Esophagus (tissue), 2 donors: ENCODE results near the gene SLC37A2. TPM values are rescaled to one million over a fixed set of nuclear protein-coding genes. Genes with fewer than 3 reads are reported as not detected.

Source experiments
- H3K27ac ChIP-seq, 2 donors: one replicate each; pipeline ENCODE4 v1.5.1; 2013; ENCODE audit warnings: low read depth in 2 of 2, mild to moderate bottlenecking in 2 of 2, inconsistent platforms in 1 of 2, low read length in 1 of 2, moderate library complexity in 1 of 2
- H3K27me3 ChIP-seq, 2 donors: one replicate each; pipeline ENCODE4 v1.6.1; 2013; ENCODE audit warnings: low read length in 2 of 2, control low read depth in 1 of 2, mild to moderate bottlenecking in 1 of 2; ENCODE audit not compliant: insufficient read depth in 2 of 2, control insufficient read depth in 1 of 2
- H3K36me3 ChIP-seq, 2 donors: one replicate each; pipeline ENCODE4 v1.6.1; 2013; ENCODE audit warnings: low read length in 1 of 2; ENCODE audit not compliant: control insufficient read depth in 2 of 2, insufficient read depth in 2 of 2
- H3K4me1 ChIP-seq, 2 donors: one replicate each; pipeline ENCODE4 v1.6.1; 2013; ENCODE audit warnings: low read length in 1 of 2; ENCODE audit not compliant: control insufficient read depth in 2 of 2, insufficient read depth in 2 of 2
- H3K4me3 ChIP-seq, 2 donors: one replicate each; pipeline ENCODE4 v1.5.1; 2013; ENCODE audit warnings: low read length in 2 of 2, mild to moderate bottlenecking in 2 of 2, low read depth in 1 of 2, moderate library complexity in 1 of 2
- H3K9me3 ChIP-seq, 2 donors: one replicate each; pipeline ENCODE4 v1.6.1; 2013; ENCODE audit warnings: mild to moderate bottlenecking in 2 of 2, low read depth in 1 of 2, low read length in 1 of 2, moderate library complexity in 1 of 2; ENCODE audit not compliant: control insufficient read depth in 2 of 2, insufficient read depth in 1 of 2
- WGBS, 2 donors: extraction: QIAGEN DNeasy Blood & Tissue Kit; methylation state at CpG; one replicate each; pipeline ENCODE4 v1.1.7; 2013; 5-methylcytosine and 5-hydroxymethylcytosine counted together
- polyA plus RNA-seq, 2 donors: library from polyadenylated mRNA; stranded (reverse); fragments of 200-250 nt; gene quantifications; one replicate each; pipeline ENCODE4 v1.2.3, GENCODE V29; 2013
- donor health status: healthy with polysubstance abuse.
- donor health status: Bipolar disorder and iron deficiency.

SLC37A2 gene
- polyA plus RNA-seq, 2 donors: 21.7 to 27.0 TPM

DNA sequence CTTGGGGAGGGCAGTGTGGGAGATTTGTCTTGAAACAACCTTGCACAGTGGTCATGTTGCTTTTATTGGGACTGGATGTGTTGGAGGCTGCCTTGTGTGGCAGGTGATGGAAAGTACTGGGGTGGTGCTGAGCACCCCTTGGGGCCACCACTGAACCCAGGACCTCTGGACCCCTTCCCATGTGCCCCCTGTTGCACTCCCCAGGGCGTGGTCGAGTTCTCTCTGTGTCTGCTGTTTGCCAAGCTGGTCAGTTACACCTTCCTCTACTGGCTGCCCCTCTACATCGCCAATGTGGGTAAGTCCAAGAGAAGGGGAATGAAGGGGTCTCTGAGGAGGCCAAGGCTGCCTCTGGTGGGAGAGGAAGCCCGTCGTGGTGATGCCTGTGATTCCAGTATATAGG lies 18.9 kb downstream of the SLC37A2 start:
- H3K27me3 ChIP-seq: no peaks in the 10 kb centered on the region
- peaks cover 3 to 17% of the 10 kb centered on the region in 2 donors for H3K4me1 ChIP-seq
- H3K4me3 ChIP-seq: no peak overlapping the region
- H3K27ac ChIP-seq: no peak overlapping the region
- no peaks in the 10 kb centered on the region for H3K9me3 ChIP-seq
- peaks cover 0 to 11% of the 10 kb centered on the region in 2 donors for H3K36me3 ChIP-seq
- WGBS, 2 donors: 79 to 87% methylated on average over 5 of the region's 5 CpGs

DNA sequence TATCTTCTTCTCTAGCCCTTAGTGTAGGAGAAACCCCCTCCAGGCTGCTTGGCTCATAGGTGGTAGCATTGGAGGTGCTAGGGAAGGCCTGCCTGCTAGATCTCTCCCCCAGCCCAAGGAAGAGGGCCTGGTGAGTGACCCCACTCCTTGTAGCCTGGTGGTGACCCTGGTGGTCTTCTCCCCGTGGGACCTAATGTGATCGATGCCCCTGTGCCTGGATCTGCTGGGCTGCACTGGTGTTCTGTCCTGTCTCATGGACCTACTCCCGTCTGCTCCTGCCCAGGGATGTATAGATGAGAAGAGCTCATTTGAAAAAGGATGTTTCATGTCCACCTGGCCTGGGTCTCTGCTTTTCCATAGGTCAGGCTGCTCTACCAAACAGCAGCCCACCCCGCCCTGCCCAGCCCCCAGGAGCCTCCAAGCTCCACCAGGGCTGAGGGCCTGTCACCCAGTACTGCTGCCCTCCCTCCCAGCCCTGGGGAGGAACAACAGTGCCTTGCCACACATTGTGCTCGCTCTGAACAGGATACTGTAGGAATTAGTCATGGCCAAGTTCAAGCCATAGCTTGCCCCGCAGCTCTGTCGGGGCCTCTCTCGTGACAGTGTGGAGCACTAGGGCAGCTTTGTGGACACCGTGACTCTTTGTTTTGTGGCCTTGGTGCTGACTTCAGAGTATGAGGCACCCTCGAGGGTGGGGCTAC lies 19.7 kb downstream of the SLC37A2 start:
- Histone ChIP-seq H3K36me3 (peaks cover 0 to 12% of the 10 kb centered on the region in 2 donors), H3K9me3 (no peaks in the 10 kb centered on the region), H3K27ac (peak overlapping the region; percentile 86 to 89), H3K27me3 (no peaks in the 10 kb centered on the region), H3K4me3 (peak overlapping the region in 1 of 2 donors; percentile 14), H3K4me1 (peaks cover 3 to 17% of the 10 kb centered on the region in 2 donors)
- WGBS, 2 donors: 49 to 56% methylated on average over 10 of the region's 10 CpGs

DNA sequence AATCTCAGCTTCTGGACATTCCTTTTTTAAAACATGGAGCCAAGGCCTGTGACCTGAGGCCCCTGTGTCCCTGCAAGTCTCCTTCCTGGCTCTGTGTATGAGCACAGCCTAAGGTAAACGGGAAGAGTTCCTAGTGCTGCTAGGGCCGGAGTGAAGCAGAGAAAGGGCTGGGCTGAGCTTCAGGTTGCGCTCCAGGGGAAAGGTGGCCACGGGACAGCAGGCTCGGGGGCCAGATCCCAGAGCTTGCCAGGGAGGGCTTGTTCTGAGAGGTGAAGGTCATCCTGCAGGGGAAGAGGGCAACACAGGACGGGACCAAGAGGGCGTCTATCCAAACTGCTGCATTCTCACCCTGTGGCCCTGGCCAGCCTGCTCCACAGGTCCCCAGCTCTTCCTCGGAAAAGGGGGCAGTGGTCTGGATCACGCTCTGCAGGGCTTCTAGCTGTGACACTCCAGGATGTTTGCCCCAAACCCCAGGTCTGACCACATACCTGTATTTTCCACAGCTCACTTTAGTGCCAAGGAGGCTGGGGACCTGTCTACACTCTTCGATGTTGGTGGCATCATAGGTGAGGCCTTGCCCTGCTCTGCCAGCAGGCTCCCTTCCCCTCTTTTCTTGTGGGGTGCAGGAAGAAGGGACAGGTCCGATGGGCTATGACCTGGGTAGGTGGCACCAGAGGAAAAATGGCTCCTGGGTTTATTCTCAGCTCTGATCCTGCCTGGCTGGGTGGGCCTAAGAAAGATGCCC lies 20.4 kb downstream of the SLC37A2 start:
- peaks cover 0 to 12% of the 10 kb centered on the region in 2 donors for H3K36me3 ChIP-seq
- H3K27me3 ChIP-seq: no peaks in the 10 kb centered on the region
- H3K4me1 ChIP-seq: peaks cover 3 to 18% of the 10 kb centered on the region in 2 donors
- H3K27ac ChIP-seq: peak overlapping the region; percentile 86 to 89
- peak overlapping the region in 1 of 2 donors; percentile 14 for H3K4me3 ChIP-seq
- H3K9me3 ChIP-seq: no peaks in the 10 kb centered on the region
- WGBS, 2 donors: 60 to 69% methylated on average over 11 of the region's 11 CpGs

DNA sequence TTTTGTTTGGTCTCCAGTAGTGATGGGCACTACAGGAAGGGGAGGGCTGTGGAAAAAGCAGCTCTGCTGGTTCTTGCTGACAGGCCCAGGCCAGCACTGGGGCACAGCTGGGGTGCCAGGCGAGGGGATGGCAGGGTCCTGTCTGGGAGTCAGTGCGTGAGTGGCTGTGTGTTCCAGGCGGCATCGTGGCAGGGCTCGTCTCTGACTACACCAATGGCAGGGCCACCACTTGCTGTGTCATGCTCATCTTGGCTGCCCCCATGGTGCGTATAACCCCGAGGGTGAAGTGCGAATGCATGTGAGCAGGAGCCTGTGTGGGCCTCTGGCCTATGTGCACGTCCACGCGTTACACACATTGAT lies 20.9 kb downstream of the SLC37A2 start:
- Histone ChIP-seq H3K27ac (no peak overlapping the region), H3K9me3 (no peaks in the 10 kb centered on the region)
- WGBS, 2 donors: 86 to 90% methylated on average over 11 of the region's 11 CpGs

DNA sequence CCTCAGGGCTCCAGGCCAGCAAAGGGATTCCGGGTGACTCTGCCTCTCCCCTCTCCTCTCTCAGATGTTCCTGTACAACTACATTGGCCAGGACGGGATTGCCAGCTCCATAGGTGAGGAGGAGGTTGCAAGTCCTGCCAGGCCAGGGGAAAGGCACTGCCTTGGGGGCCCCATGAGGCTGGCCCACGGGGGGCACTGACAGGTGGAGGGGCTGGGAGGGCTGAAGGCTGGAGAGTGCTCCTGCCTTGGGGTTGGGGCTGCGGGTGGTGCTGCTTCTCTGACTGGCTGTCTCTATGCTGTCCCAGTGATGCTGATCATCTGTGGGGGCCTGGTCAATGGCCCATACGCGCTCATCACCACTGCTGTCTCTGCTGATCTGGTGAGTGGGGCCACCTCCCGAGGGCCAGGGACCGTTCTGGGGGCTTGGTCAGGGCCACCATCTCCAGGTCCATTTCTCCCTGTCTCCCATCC lies 21.7 kb downstream of the SLC37A2 start:
- WGBS, 2 donors: 83% methylated on average over 7 to 8 of the region's 8 CpGs
- H3K4me3 ChIP-seq: no peak overlapping the region
- H3K4me1 ChIP-seq: peaks cover 3 to 19% of the 10 kb centered on the region in 2 donors
- no peak overlapping the region for H3K27ac ChIP-seq
- no peaks in the 10 kb centered on the region for H3K9me3 ChIP-seq
- H3K27me3 ChIP-seq: no peaks in the 10 kb centered on the region
- H3K36me3 ChIP-seq: peaks cover 0 to 12% of the 10 kb centered on the region in 2 donors

More for the DNA sequence above, 20.9 kb downstream of the SLC37A2 start:
- Histone ChIP-seq H3K27me3 (no peaks in the 10 kb centered on the region), H3K36me3 (peaks cover 0 to 12% of the 10 kb centered on the region in 2 donors), H3K4me1 (peaks cover 3 to 19% of the 10 kb centered on the region in 2 donors), H3K4me3 (no peak overlapping the region)

DNA sequence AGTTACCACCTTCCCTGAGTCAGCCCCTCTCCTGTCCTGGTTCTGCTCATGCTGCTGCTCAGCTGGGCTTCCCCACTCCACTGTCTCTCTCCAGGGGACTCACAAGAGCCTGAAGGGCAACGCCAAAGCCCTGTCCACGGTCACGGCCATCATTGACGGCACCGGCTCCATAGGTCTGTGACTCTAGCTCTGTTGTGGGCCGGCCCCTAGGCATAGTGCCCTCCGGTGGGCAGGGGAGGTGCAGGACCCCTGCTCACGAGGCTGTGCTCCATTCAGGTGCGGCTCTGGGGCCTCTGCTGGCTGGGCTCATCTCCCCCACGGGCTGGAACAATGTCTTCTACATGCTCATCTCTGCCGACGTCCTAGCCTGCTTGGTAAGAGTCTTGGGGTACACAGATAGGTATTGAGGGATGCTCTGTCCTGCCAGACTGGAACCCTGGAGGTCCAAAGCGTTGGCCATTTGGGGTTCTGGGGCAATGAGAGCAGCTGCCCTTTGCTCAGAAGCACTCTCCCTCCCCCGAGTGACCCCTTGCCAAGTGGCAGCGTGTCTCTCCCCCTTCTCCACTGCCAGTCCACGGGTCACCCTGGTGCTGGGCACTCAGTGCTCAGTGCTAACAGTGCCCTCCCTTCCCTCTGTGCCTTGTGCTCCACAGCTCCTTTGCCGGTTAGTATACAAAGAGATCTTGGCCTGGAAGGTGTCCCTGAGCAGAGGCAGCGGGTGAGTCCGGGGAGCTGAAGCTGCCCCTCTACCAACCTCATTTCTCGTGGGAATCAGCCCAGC lies 22.4 kb downstream of the SLC37A2 start:
- no peaks in the 10 kb centered on the region for H3K9me3 ChIP-seq
- no peak overlapping the region for H3K4me3 ChIP-seq
- no peaks in the 10 kb centered on the region for H3K27me3 ChIP-seq
- 84 to 85% methylated on average over 20 of the region's 20 CpGs for WGBS, 2 donors
- H3K36me3 ChIP-seq: peaks cover 0 to 12% of the 10 kb centered on the region in 2 donors
- no peak overlapping the region for H3K27ac ChIP-seq
- peaks cover 3 to 19% of the 10 kb centered on the region in 2 donors for H3K4me1 ChIP-seq

DNA sequence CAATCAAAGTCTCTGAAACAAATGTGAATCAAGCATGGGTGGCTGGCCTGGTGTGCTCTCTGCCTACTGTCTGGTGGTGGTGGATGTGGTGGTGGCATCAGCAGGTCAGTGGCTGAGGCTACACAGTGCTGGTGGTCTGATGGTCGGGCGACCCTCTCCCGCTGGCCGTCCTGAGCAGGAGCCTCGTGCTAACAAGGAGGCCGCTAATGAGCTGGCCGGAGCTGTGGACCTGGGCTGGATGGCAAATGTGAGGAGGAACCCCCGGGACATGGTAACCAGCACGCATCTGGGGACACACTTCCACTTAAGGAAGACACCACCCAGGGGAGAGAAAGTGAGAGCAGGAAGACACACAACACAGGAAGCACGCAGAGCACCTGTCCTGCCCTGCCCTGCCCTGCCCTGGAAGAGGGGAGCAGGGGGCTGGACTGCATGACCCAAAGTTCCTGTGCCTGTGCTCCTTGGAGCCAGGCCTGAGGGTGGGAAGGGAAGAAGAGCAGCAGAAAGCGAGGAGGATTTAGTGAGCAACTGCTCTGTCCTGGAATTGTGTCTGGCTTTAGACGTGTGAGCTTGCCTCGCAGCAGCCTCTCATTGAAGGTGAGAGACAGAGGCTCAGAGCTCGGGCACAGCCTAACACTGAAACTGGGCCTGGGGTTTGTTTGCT lies 23.7 kb downstream of the SLC37A2 start:
- peaks cover 0 to 12% of the 10 kb centered on the region in 2 donors for H3K36me3 ChIP-seq
- no peaks in the 10 kb centered on the region for H3K27me3 ChIP-seq
- no peak overlapping the region for H3K27ac ChIP-seq
- H3K9me3 ChIP-seq: no peaks in the 10 kb centered on the region
- WGBS, 2 donors: 81 to 85% methylated on average over 14 of the region's 14 CpGs
- peaks cover 3 to 23% of the 10 kb centered on the region in 2 donors for H3K4me1 ChIP-seq
- H3K4me3 ChIP-seq: no peak overlapping the region

DNA sequence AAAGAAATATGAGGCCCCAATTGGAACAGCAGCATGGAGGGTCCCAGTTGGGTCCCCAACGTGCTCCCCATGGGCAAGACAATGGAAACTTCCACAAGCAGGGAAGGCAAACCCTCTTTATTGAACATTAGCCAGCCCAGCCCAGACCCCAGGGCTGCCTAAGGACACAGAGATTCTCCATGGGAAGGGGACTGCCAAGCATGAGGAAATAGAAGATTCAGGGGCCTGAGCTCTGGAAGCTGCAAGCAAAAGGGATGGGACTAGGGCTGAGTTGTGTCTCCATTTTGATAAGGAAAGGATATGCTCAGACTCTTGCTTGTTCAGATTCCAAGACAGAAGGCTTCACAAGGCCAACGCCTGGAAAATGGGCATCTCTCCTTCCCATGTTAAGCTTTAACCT lies 25.0 kb downstream of the SLC37A2 start:
- Histone ChIP-seq H3K27ac (no peak overlapping the region), H3K36me3 (peaks cover 0 to 12% of the 10 kb centered on the region in 2 donors), H3K4me1 (peaks cover 3 to 21% of the 10 kb centered on the region in 2 donors), H3K4me3 (no peak overlapping the region), H3K27me3 (no peaks in the 10 kb centered on the region), H3K9me3 (no peaks in the 10 kb centered on the region)
- 74 to 87% methylated on average over 2 of the region's 2 CpGs for WGBS, 2 donors
